HTERT RPE-1 (cell line): ENCODE measurements around the gene PRDM16.

Source experiments
- in situ Hi-C: fragments of 300-500 bp; cut with MboI; formaldehyde crosslinking; loops from 4 replicates; pipeline ENCODE4 v1.14.3; 2020; ENCODE audit warnings: low sequenced_read_pairs

The PRDM16 gene

DNA sequence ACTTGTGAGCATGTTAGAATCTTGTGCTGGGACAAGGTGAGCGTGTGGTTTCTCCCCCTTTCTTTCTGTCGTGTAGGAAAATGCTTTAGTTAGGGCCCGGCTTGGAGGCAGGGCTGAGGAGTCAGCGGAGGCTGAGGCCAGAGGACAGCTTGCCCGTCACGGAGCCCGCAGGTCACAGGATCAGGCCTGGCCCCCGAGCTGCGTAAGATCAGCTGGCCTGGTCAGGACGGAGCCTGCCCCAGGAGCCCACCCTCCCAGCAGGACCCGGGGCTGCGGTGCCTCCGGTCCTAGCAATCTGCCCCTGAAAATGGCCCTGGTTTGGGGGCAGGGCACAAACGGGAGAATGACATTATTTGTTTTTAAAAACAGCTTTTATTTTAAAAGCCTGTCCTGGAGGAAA lies 52.0 kb downstream of the PRDM16 start:
- in situ Hi-C loops = no loop called here

DNA sequence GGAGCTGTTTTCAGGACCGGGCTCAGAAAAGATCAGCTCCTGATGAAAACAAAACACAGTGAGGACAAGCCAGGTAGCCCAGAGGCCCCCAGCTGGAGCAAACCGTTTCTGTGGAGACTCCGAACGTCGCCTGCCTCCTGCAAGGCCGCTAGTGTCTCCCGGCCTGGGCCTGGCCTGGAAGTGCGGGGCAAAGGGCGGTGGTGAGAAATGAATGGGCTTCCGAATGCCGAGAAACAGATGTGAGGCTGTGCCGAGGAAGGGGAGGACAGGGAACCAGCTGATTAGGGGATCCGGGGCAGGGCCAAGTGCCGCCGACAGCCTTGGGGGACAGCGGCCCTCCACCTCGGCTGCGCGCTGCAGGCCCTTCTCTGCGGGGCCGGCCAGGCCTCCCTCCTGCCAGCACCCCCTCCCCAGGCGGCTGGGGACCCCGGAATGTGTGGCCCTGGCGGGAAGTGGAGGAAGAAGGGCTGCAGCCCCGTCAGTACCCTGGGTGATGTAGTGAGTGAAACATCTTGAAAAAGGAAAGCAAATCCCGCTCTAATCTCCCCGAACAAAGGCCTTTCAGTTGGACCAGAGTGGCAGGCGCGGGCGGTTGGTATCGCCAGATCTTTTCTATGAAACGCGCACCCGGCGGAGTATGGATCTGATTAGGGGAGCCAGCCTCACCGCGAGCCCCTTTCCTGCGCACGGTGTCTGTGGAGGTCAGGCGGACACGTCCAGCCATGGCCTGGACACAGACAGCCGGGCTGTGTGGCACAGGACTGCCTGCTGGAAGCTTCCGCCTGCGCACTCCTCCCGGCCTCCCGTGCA lies 52.6 kb downstream of the PRDM16 start:
- in situ Hi-C loops = no loop called here

DNA sequence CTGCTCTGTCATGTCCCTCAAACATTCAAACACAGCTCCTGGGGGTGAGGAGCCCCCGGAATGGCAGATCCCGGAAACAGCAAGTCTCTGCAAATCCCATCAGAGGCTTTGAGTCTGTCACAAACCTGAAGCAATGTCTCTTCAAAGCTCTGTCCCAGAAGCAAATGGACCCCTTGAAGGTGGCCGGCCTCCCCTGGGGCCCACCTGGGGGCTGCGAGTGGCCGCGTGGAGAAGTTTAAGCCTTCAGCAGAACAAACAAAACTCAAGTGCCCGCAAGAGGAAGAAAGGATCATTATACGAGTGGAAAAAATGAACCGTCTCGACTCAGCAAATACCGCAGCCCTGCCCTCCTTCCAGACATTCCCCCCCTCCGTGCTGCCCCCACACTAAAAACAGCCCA lies 53.3 kb downstream of the PRDM16 start:
- in situ Hi-C loops = no loop called here

DNA sequence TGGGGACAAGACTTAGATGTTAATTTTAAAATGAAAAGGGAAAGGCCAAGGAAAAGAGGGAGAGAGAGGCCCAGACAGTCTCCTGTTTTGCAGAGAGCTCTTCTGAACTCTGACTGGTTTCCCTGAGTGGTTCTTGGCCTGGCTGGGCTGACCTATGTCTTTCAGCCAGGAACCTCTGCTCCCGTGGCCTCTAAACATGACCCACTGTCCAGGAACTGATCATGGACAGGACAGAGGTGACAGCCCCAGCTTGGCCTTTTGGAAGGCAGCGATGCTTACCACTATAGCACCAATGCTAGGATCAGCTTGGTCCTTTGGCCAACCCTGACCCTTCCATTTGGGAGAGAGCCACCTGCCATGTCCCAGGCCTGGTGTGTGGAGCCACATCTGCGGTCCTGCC lies 55.2 kb downstream of the PRDM16 start:
- in situ Hi-C loops = no loop called here

DNA sequence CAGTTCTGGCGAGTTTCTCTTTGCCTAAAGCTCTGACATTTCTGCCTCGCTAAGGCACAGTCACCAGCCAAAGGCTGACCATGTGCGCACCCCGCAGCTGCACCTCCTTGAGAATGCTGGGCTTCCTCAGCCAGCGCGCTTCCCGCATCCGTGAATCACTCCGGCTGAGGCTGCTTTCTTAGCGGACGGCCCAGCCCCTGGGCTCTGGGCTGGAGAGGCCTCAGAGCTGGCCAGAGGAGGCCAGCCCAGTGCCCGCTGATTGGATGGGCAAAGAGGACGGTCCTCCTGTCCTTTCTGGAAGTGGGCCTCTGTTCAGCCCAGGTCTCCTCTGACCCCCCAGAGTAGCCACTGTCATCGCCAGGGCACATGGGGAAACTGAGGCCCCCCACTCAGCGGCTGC lies 56.1 kb downstream of the PRDM16 start:
- in situ Hi-C loops = no loop called here

DNA sequence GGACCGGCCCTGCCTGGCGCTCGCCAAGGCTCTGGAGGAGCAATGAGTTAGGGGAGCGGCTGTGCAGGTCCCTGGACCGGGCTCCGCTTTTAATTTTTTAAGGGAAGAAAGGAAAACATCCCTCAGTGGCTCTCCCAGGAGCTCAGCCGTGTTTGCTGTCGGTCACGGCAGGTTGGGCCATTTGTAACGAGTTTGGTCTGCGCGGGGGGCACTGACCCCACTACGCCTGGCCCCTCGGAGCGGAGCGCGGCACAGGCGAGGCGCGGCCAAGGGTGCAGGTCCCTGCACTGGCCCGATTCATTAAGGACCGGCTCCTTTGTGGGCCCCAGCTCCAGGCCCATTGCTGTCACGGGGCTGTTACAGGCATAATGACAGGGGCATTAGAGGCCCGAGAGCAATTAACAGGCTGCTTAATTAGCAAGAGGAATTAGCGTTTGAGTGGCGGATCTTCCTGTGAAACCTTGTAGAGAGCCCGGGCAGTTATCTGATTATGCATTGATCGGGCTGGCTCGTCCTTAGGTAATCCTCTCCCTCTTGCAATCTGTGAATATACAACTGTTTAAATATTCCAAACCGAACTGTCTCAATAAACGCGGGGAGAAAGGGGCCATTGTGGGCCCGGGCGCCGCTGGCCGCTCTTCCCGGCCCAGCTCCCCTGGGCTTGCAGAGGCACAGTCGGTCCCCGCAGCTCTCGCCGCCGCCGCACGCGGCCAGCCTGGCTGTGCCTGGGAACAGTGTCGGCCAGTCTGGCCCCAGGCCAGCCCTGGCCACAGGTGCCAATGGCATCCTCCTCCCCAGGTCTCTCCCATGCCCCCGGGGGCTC lies 56.8 kb downstream of the PRDM16 start:
- in situ Hi-C loops = no loop called here

DNA sequence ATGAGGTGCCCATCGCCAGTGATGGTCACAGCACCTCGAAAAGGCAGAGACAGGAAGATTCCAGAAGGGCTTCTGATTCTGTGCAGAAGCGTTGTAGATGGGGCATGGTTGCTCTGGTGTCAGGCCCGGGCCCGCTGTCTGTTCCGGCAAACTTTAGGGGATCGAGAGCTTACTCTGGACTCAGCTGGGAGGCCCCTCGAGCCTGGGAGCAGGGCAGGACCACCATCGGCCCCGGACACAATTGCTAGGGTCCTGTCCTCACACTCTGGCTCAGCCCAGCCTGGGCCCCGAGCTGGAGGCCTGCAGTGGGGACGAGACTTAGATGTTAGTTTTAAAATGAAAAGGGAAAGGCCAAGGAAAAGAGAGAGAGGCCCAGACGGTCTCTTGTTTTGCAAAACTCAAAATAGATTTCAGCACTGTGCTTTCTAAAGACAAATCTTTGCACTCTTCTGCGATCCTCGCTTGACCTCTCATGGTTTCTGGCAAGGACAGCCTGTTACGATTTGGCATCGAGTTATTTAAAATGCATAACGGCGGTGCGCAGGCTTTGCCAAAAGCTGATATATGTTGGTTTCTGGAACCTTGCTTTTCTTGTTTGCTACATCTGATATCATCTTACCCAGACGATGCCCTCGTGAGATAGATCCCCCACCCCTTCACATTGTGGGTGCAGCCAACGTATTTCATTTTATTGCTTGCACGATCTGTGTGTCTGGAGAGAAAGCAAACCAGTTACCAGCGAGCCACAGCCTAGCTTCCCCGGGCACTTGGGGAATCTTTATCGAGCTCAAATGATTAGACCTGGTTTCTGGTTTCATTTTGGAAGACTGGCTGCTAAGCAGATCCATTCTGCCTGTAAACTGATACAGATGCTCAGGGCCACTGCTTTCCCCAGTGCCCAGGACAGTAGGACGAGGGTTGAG lies 58.0 kb downstream of the PRDM16 start:
- in situ Hi-C loops = no loop called here

DNA sequence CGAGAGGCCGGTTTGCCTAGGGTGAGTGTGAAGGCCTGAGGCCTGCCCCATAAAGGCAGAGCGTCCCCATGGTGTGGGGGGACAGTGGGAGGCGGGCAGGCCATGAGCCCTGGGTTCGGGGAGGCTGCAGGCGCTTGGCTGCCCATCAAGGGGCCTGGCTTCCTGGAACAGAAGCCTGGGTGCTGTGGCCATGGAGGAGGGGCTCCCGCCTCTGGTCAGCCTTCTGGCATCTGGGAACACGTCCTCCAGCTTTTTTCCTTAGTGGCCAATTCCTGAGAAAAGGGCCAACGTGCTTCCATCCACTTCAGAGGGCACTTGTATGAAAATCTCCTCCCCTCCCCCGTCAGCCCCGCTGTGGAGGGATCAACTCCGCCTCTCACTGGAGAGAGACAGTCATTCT lies 58.7 kb downstream of the PRDM16 start:
- in situ Hi-C loops = no loop called here

DNA sequence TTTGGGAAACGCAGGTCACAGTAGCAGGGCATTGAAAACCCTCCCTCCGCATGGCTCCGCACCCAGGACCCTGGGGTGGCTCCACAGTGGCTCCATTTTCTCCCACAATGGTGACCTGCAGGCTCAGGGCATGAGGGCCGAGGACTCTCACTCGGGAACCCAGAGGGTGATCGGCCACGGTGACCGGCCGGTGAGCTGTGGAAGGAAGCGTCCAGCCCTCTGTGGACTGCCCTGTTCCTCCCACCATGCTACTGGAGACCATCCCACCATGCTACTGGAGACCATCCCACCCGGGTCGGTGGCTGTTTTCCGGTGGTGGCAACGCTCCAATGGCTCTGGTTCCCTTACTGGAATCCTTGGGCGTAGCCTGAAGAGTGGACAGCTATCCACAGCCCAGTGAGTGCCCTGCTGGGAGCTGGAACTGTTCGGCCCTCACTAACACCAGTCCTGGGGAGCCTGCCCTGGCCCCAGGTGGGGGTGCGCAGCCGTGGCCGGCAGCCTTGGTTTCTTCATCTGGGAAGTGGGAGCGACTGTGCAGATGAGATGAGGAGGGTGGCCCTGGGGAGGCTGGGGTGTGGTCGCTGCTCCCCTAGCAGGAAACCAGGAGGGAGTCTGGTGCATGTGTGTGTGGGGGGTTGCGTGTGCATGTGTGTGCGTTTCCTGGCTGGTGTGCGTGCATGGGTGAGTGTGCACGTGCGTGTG lies 59.6 kb downstream of the PRDM16 start:
- in situ Hi-C loops = no loop called here

DNA sequence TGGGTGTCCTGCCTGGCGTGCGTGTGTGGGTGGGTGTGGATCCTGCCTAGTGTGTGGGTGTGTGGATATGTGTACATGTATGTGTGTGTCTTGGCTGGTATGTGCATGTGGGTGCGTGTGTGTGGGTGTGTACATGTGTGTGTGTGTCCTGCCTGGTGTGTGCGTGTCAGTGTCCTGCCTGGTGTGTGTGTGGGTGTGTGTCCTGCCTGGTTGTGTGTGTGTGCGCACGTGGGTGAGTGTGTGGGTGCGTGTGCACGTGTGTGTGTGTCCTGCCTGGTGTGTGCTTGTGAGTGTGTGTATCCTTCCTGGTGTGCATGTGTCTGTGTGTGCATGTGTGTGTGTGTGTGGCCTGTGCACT lies 60.1 kb downstream of the PRDM16 start:
- in situ Hi-C loops = no loop called here

DNA sequence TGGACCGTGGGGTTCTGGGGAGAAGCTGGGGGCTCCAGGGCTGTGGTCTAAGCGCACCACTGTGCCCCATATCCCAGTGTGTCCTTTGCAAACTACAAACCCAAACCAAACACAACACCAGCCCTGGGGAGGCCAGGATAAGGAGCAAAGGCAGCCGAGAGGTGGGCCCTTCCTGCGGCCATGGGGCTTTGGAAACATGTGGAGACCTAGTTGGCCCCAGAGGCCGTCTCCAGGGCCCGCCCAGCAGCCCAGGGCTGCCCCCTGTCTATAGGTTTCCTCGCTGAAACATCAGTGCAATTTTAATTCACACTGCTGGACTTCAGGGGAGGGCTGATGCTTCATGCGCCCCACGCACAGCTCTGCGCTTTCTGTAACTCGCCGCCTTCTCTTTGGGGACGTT lies 61.3 kb downstream of the PRDM16 start:
- in situ Hi-C loops = no loop called here

DNA sequence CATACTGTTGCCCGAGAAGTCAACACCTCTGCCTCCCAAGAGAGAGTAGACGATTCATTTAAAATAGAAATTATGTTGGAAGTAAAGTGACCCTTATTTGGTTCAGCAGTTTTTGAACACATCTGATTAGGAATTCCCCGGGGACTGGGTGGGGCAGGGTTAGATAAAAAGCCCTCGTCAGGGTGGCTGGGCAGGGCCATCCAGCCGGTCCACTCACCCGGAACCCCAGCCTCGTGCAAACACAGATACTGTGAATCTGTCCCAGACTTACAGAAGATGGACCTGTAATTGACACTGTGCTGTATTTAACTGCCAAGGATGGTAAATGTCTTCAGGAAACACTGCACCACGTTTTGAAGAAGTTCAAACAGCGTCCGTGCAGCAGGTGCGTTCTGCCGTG lies 63.7 kb downstream of the PRDM16 start:
- in situ Hi-C loops = no loop called here

DNA sequence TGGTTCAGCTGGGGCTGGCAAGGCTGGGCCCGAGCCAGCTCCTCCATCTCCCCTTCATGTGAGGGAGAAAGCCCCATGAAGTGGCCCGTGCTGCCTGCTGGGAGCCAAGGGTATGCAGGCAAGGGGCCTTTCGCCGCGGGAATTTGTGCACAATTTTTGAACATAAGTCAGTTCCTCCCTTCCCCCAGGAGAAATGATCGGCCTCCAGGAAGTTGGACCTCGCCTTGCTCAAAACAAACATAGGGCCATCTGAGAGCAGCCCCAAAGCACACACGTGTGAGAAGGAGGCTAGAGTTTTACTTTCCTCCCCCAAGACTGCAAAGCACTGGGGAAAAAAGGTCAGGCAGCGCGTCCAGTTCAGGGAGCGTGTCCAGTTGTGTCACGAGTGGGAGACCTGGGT lies 64.7 kb downstream of the PRDM16 start:
- in situ Hi-C loops = no loop called here

DNA sequence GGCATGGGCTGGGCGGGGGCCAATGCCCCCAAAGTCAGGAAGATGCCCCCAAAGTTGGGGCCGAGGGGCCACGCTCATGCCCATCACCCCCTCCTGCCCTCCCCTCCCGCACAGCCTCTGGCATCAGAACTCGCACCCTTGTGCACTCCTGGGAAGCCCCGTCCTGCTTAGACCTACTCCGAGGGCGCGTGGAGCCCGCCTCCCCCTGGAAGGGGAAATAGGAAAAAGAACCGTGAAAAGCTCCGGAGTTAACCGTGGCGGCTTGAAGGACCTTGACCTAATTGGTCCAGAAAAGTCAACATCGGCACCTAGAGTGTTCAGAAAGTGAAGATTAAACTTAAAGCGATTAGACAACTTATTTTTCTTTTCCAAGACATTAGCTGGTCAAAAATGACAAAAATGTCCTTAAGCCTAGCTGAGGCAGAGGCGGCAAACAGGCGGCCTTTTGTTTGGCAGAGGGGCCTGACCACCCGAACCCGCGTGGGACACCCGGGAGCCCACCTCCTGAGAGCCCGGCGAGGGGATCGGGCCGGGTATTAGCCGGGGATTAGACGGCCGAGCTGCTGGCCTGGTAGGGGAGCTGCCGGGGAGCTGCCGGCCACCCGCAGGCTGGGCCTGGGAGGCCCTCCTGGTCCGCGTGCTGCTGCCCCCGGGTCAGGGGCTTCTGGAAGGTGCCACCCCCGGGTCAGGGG lies 65.5 kb downstream of the PRDM16 start:
- in situ Hi-C loops = no loop called here

DNA sequence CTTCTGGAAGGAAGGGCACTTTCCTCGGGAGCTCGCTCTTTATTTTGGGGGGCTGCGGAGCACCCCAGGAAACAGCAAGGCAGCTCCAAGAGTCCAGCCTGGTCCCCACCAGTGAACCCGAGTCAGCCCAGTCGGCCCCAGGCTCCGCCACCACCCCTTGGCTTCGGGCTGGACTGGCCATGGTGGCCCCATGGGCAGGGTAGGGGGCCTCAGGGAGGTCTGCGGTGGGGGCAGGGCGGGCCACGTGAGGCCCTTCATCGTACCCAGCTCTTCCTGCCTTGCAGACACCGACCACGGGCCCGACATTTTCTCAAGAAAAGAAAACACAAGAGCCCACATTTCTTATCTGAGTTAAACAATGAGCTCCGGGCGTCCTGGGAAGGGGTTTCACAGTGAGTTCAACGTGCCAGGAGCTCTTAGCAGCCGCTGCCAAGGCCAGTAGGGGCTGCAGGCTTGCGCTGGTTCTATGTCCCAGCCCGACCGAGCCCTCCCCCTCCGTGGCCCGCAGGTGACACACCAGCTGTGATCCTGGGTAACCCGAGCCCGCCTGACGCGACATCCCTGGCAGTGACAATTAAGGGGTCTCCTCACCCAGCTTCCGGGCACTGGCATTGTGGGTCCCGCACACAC lies 66.2 kb downstream of the PRDM16 start:
- in situ Hi-C loops = no loop called here

DNA sequence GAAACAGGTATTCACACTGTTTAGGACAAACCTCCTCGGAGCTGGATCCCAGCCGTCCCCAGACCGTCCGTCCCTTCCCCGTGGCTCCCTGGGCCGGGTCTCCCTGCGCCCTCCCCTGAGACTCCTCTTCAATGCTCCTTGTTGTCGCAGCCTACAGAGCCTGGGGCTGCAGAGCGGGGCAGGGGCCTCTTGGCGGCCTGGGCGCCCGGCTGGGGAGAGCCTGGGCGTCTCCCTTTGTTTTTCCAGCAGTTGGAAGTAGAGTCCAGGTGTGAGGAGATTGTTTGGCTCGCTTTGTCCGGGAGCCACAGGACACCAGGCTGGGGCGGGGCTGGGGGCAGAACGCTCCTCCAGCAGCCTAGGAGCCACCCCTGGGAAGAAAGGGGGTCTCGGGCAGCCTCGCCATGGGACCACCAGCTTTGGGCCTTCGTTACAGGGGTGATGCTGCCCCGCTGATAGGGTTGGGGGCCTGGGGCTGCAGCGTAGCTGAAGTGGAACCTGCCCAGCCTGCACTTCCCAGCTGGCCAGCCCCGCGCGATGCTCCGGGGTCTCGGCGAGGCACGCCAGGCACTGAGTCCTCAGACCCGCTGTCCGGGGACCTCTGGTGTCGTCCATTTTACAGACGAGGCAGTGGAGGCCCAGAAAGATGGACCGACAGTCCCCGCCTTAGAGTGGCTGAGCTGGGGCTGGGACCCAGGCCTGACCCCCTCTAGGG lies 66.9 kb downstream of the PRDM16 start:
- in situ Hi-C loops = no loop called here

DNA sequence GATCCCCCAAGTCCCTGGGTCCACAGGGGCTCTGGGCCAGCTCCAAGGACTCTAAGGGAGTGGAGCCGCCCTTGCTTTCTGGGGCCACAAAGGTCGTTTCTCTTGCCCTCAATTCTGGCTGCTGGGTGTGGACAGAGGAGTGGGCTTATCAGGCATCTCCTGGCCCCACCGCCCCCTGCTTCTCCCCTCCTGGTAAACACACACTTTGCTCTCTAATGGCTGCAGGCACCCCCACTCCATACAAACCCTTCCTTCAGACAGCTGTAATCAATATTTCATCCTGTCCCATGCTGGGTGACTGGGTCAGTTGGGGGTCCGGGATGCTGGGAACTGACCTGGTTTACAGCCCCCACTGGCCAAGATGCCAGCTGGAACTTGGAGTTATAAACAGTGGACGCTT lies 67.5 kb downstream of the PRDM16 start:
- in situ Hi-C loops = no loop called here

DNA sequence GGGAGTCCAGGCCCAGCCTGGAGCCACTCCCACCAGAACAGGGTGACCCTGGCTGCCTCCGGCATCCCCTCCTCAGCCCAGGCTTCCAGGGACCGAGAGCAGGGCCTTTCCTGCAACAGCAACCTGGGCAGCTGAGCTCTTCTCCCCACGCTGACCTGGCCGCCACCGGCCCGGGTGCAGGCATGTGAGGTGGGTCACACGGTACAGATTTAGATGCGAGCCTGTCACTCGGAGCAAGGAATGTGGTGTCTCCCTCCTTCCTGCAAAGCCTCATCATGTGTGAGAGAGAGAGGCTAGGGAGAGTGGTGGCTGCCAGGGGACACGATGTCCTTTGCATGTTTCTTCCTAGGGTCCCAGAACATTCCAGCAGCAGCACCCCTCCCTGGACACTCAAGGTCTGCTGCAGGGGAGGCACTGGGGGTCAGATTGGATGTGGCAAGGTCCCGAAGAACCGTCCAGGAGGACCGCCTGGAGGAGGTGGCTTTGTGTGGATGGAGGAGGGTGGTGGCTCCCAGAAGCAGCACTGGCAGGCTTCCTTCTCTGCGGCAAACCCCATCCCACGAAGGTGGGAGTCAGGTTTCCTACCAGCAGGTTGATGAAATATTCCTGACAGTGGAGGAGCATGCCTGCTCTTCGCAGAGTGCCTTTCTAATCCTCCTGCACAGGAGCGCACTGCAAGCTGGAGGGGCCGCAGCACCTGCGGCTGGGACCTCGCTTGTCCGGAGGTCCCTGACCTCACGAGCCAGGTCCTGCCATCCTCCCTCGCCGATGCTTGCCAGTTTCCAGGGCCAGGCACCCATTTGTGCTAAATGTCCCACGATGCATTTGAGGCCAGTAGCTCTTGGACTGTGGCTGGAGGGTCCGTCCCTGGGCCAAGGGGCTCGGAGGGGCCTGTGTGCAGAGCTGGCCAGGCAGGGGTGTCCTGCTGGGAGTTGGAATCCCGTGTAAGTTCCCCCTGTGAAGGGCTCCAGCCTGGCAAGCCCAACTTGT lies 68.4 kb downstream of the PRDM16 start:
- in situ Hi-C loops = no loop called here
